HFFc6 (cell line): Measurements from ENCODE around the gene RGS6. TPM values are rescaled to one million over a fixed set of nuclear protein-coding genes. Genes with fewer than 3 reads are reported as not detected.

ENCODE experiments used
- DNase-seq: peaks from one replicate; pipeline ENCODE4 v3.0.0-alpha.2; 2018
- H3K27ac Mint-ChIP-seq: 2 replicates; pipeline ENCODE4 v1.8.0; 2020; ENCODE audit warnings: mild to moderate bottlenecking, mixed read lengths
- H3K27me3 Mint-ChIP-seq: 2 replicates; pipeline ENCODE4 v1.8.0; 2021; ENCODE audit warnings: mild to moderate bottlenecking, moderate library complexity, mixed read lengths; ENCODE audit not compliant: insufficient read depth
- H3K36me3 Mint-ChIP-seq: 2 replicates; pipeline ENCODE4 v1.8.0; 2021; ENCODE audit warnings: low read depth, mixed read lengths
- H3K4me1 Mint-ChIP-seq: 2 replicates; pipeline ENCODE4 v1.8.0; 2020; ENCODE audit warnings: low read depth, mixed read lengths
- H3K4me3 Mint-ChIP-seq: 2 replicates; pipeline ENCODE4 v1.8.0; 2020; ENCODE audit warnings: mild to moderate bottlenecking, moderate library complexity, mixed read lengths
- H3K9me3 Mint-ChIP-seq: 2 replicates; pipeline ENCODE4 v1.8.0; 2020; ENCODE audit warnings: mild to moderate bottlenecking, mixed read lengths
- CTCF ChIP-seq: fragments of 200-600 bp; sonication (generic); IDR thresholded peaks from 2 replicates; pipeline ENCODE4 v1.5.0; 2021; ENCODE audit warnings: antibody characterized with exemption, mild to moderate bottlenecking
- total RNA-seq, 6 experiments: library from RNA; stranded (reverse); fragmentation: NEBNext Ultra II Directional; extraction: Animal tissue kit (Norgen Biotek cat#: 25700); gene quantifications; 2 replicates in 1 of 6; 3 replicates in 5 of 6; pipeline ENCODE4 v1.2.3, GENCODE V29; 2021

The RGS6 gene
- total RNA-seq, 6 experiments from 2014 or later, result not detected

DNA sequence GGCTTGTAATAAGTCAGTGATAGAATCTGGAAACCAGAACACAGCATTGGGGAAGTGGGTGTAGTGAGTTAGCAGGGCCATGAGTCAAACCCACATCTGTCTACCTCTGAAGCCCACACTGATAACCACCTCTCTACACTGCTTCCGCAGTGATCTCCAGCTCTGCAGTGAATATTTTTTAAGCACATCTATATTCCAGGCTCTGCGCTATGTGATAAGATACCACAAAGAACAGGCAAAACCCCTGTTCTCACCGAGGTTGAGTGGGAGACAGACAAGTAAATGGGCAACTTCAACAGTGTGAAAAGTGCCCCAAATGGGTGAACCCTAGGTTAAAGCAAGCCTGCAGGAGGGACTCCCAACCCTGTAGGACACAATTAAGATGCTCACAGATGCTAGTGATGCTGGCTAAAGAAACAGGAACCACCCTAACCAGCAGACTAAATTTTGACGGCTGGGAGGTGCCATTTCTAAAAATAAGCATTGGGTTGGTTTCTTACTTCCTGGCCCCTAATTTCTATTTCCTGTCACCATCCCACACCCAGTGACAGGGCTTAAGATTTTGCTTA, 586.7 kb downstream of the RGS6 start:
- no peak for DNase-seq
- H3K4me3 Mint-ChIP-seq, result no peak overlapping the region
- H3K36me3 Mint-ChIP-seq, result peaks cover 14% of the 10 kb centered on the region
- peaks cover 16% of the 10 kb centered on the region for H3K9me3 Mint-ChIP-seq
- H3K27me3 Mint-ChIP-seq, result no peaks in the 10 kb centered on the region
- no peak for TF ChIP-seq CTCF
- no peak overlapping the region for H3K27ac Mint-ChIP-seq
- H3K4me1 Mint-ChIP-seq, result peaks cover 53% of the 10 kb centered on the region

- no peaks in the 10 kb centered on the region for H3K27me3 Mint-ChIP-seq
- TF ChIP-seq CTCF, result no peak
- no peak overlapping the region for H3K27ac Mint-ChIP-seq
- peaks cover 52% of the 10 kb centered on the region for H3K4me1 Mint-ChIP-seq
- peaks cover 14% of the 10 kb centered on the region for H3K36me3 Mint-ChIP-seq
- peaks cover 16% of the 10 kb centered on the region for H3K9me3 Mint-ChIP-seq
- no peak overlapping the region for H3K4me3 Mint-ChIP-seq
- DNase-seq, result no peak
These were observed 587.3 kb downstream of the RGS6 start for GRCh38 chr14:72519543-72519942.

- DNase-seq, result no peak
- no peak for TF ChIP-seq CTCF
- no peaks in the 10 kb centered on the region for H3K27me3 Mint-ChIP-seq
- H3K27ac Mint-ChIP-seq, result no peak overlapping the region
- H3K9me3 Mint-ChIP-seq, result peaks cover 16% of the 10 kb centered on the region
- peaks cover 14% of the 10 kb centered on the region for H3K36me3 Mint-ChIP-seq
- peaks cover 59% of the 10 kb centered on the region for H3K4me1 Mint-ChIP-seq
- H3K4me3 Mint-ChIP-seq, result no peak overlapping the region
These were observed 588.8 kb downstream of the RGS6 start for GRCh38 chr14:72521045-72521444.

DNA sequence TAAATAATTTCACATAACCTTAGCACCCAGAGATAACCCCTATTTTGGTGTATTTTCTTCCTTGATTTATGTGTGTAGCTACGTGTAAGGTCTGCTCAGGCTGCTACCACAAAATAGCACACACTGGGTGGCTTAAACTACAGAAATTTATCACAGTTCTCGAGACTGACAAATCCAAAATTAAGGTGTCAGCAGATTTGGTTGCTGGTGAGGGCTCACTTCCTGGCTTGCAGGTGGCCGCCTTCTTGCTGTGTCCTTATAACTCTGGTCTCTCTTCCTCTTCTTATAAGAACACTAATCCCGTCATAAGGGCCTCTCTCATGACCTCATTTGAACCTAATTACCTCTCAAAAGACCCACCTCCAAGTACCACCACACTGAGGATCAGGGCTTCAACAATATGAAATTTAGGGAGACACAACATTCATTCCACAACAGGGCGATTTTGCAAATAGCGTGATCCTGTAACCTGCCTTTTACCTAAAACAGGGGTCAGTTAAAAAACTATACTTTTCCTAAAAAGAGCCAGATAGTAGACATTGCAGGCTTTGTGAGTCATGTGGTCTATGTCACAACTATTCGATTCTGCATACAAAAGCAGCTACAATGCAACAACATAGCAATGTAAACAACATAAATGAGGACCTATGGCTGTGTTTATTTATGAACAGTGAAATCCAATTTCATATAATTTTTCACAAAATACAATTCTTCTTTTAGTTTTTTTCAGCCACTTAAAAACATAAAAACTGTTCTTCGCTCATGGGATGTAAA, 589.9 kb downstream of the RGS6 start:
- H3K27ac Mint-ChIP-seq, result no peak overlapping the region
- H3K4me3 Mint-ChIP-seq, result no peak overlapping the region
- no peaks in the 10 kb centered on the region for H3K27me3 Mint-ChIP-seq
- no peak for TF ChIP-seq CTCF
- H3K9me3 Mint-ChIP-seq, result peaks cover 16% of the 10 kb centered on the region
- peaks cover 49% of the 10 kb centered on the region for H3K4me1 Mint-ChIP-seq
- DNase-seq, result no peak
- peaks cover 14% of the 10 kb centered on the region for H3K36me3 Mint-ChIP-seq

DNA sequence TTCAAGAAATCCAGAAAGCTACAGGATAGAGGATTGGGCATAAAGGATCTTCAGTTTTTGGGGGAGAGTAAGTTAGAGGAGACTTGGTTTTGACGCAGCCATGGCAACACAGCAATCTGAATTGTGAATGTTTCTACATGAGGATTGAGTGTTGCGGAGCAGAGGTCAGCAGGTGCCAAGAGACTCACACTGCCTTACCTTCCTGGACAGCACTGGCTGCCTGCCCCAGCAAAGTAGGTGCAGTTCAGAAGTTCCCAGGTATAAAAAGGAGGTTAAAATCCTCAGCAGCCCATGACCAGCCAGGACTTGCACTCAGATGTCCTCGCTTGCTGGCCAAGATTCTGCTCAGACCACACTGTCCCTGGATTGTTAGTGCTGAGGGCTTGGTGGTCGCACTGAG, 590.6 kb downstream of the RGS6 start:
- H3K4me3 Mint-ChIP-seq, result no peak overlapping the region
- peaks cover 14% of the 10 kb centered on the region for H3K36me3 Mint-ChIP-seq

More for the DNA sequence above, 590.6 kb downstream of the RGS6 start:
- Mint-ChIP-seq H3K27ac (no peak overlapping the region), H3K9me3 (peaks cover 16% of the 10 kb centered on the region), H3K27me3 (no peaks in the 10 kb centered on the region), H3K4me1 (peaks cover 48% of the 10 kb centered on the region)
- TF ChIP-seq CTCF, result no peak
- DNase-seq, result no peak
